HUES6 (cell line): Measurements from ENCODE around the gene SLC44A1.
A peak's percentile ranks its signal among the peaks of the same experiment; 100 is the strongest.

Experiments
- H3K27ac ChIP-seq: 2 replicates; pipeline ENCODE4 v1.7.0; 2013; ENCODE audit warnings: low read depth, mild to moderate bottlenecking, low read length, inconsistent platforms
- H3K27me3 ChIP-seq: 2 replicates; pipeline ENCODE4 v1.6.1; 2013; ENCODE audit warnings: low read length; ENCODE audit not compliant: control insufficient read depth, insufficient read depth
- H3K36me3 ChIP-seq: 2 replicates; pipeline ENCODE4 v1.6.1; 2013; ENCODE audit warnings: low read length; ENCODE audit not compliant: control insufficient read depth, insufficient read depth
- H3K4me1 ChIP-seq: 2 replicates; pipeline ENCODE4 v1.6.1; 2013; ENCODE audit warnings: low read length; ENCODE audit not compliant: control insufficient read depth, insufficient read depth
- H3K4me3 ChIP-seq: 2 replicates; pipeline ENCODE4 v1.5.1; 2013; ENCODE audit warnings: low read depth, low read length
- H3K9ac ChIP-seq: one replicate; pipeline ENCODE4 v1.6.1; 2013; ENCODE audit warnings: mild to moderate bottlenecking, low read length
- H3K9me3 ChIP-seq: 2 replicates; pipeline ENCODE4 v1.6.1; 2013; ENCODE audit warnings: low read depth, low read length; ENCODE audit not compliant: control insufficient read depth, insufficient read depth

The SLC44A1 gene

GRCh38 chr9:105244003-105244733, at the start of gene SLC44A1:
Gene SLC44A1 (plus strand): TSS chr9:105244651. CDS start chr9:105244869, 218 bp downstream.
- Histone ChIP-seq H3K27ac (peak within 1 kb of the TSS; percentile 92), H3K4me1 (peaks cover 54% of the 10 kb centered on the region), H3K9me3 (no peaks in the 10 kb centered on the region), H3K4me3 (peak within 1 kb of the TSS; percentile 91), H3K36me3 (no peaks in the 10 kb centered on the region), H3K27me3 (no peaks in the 10 kb centered on the region), H3K9ac (peak within 1 kb of the TSS; percentile 88)

GRCh38 chr9:105195259-105195658, 49.2 kb upstream of the SLC44A1 start:
- no peaks in the 10 kb centered on the region for H3K36me3 ChIP-seq
- no peaks in the 10 kb centered on the region for H3K27me3 ChIP-seq
- H3K27ac ChIP-seq: no peak overlapping the region
- H3K9ac ChIP-seq: no peak overlapping the region
- H3K4me3 ChIP-seq: no peak overlapping the region
- no peaks in the 10 kb centered on the region for H3K9me3 ChIP-seq
- no peaks in the 10 kb centered on the region for H3K4me1 ChIP-seq

GRCh38 chr9:105198023-105198422, 46.4 kb upstream of the SLC44A1 start:
- H3K36me3 ChIP-seq: no peaks in the 10 kb centered on the region
- H3K27me3 ChIP-seq: no peaks in the 10 kb centered on the region
- H3K9ac ChIP-seq: no peak overlapping the region
- no peak overlapping the region for H3K27ac ChIP-seq
- no peak overlapping the region for H3K4me3 ChIP-seq
- no peaks in the 10 kb centered on the region for H3K9me3 ChIP-seq
- H3K4me1 ChIP-seq: no peaks in the 10 kb centered on the region

GRCh38 chr9:105198865-105199264, 45.6 kb upstream of the SLC44A1 start:
- no peaks in the 10 kb centered on the region for H3K4me1 ChIP-seq
- no peak overlapping the region for H3K9ac ChIP-seq
- H3K9me3 ChIP-seq: no peaks in the 10 kb centered on the region
- no peak overlapping the region for H3K27ac ChIP-seq
- H3K27me3 ChIP-seq: no peaks in the 10 kb centered on the region
- no peaks in the 10 kb centered on the region for H3K36me3 ChIP-seq
- H3K4me3 ChIP-seq: no peak overlapping the region

- Histone ChIP-seq H3K4me3 (no peak overlapping the region), H3K27ac (no peak overlapping the region), H3K9ac (no peak overlapping the region), H3K9me3 (no peaks in the 10 kb centered on the region), H3K36me3 (no peaks in the 10 kb centered on the region), H3K27me3 (no peaks in the 10 kb centered on the region), H3K4me1 (no peaks in the 10 kb centered on the region)
Observed at GRCh38 chr9:105204416-105204815, 40.0 kb upstream of the SLC44A1 start.

- Histone ChIP-seq H3K27me3 (no peaks in the 10 kb centered on the region), H3K4me1 (no peaks in the 10 kb centered on the region), H3K27ac (no peak overlapping the region), H3K9ac (no peak overlapping the region), H3K4me3 (no peak overlapping the region), H3K36me3 (no peaks in the 10 kb centered on the region), H3K9me3 (no peaks in the 10 kb centered on the region)
Observed at GRCh38 chr9:105205787-105206495, 38.5 kb upstream of the SLC44A1 start.

- Histone ChIP-seq H3K4me3 (no peak overlapping the region), H3K27ac (no peak overlapping the region), H3K27me3 (no peaks in the 10 kb centered on the region), H3K9ac (no peak overlapping the region), H3K36me3 (no peaks in the 10 kb centered on the region), H3K4me1 (no peaks in the 10 kb centered on the region), H3K9me3 (no peaks in the 10 kb centered on the region)
Observed at GRCh38 chr9:105206496-105206820, 38.0 kb upstream of the SLC44A1 start.

- H3K27ac ChIP-seq: no peak overlapping the region
- no peaks in the 10 kb centered on the region for H3K36me3 ChIP-seq
- no peak overlapping the region for H3K4me3 ChIP-seq
- no peak overlapping the region for H3K9ac ChIP-seq
- no peaks in the 10 kb centered on the region for H3K4me1 ChIP-seq
- 0 out of 2 replicates have a peak, but pooled peaks cover 2% of the 10 kb centered on the region for H3K9me3 ChIP-seq
- no peaks in the 10 kb centered on the region for H3K27me3 ChIP-seq
Observed at GRCh38 chr9:105206821-105207699, 37.4 kb upstream of the SLC44A1 start.

GRCh38 chr9:105216440-105217178, 27.8 kb upstream of the SLC44A1 start:
- Histone ChIP-seq H3K4me3 (no peak overlapping the region), H3K27me3 (no peaks in the 10 kb centered on the region), H3K27ac (no peak overlapping the region), H3K4me1 (no peaks in the 10 kb centered on the region), H3K36me3 (no peaks in the 10 kb centered on the region), H3K9ac (no peak overlapping the region), H3K9me3 (0 out of 2 replicates have a peak, but pooled peaks cover under 1% of the 10 kb centered on the region)

- Histone ChIP-seq H3K9ac (no peak overlapping the region), H3K9me3 (peaks cover 11% of the 10 kb centered on the region), H3K27me3 (no peaks in the 10 kb centered on the region), H3K36me3 (no peaks in the 10 kb centered on the region), H3K4me1 (no peaks in the 10 kb centered on the region), H3K27ac (no peak overlapping the region), H3K4me3 (no peak overlapping the region)
Observed at GRCh38 chr9:105218673-105219072, 25.8 kb upstream of the SLC44A1 start.
